Measurements from ENCODE around the gene CALML3.
"Not testable (repeated sequence)": the region's sequence is repeated elsewhere in the genome, so short reads cannot be mapped to it uniquely, and the experiment has no call there.

Gene CALML3

GRCh38 chr10:5524641-5525560 lies at the start of gene CALML3:
TSS of gene CALML3 (plus strand) at chr10:5524961. CDS start at chr10:5525086, 125 bp downstream.
- DNase-seq, result no peak

GRCh38 chr10:5475088-5475487 lies 49.7 kb upstream of the CALML3 start:
- DNase-seq, result not testable (repeated sequence)

- not testable (repeated sequence) for DNase-seq
Observed at GRCh38 chr10:5475974-5476807, 48.6 kb upstream of the CALML3 start.

- DNase-seq, result no peak
Observed at GRCh38 chr10:5476918-5477525, 47.7 kb upstream of the CALML3 start.

- DNase-seq, result no peak
Observed at GRCh38 chr10:5477948-5478693, 46.6 kb upstream of the CALML3 start.

- no peak for DNase-seq
Observed at GRCh38 chr10:5478694-5479305, 46.0 kb upstream of the CALML3 start.

GRCh38 chr10:5479481-5480161 lies 45.1 kb upstream of the CALML3 start:
- no peak for DNase-seq

- no peak for DNase-seq
Observed at GRCh38 chr10:5480162-5480941, 44.4 kb upstream of the CALML3 start.

- DNase-seq, result no peak
Observed at GRCh38 chr10:5481121-5481520, 43.6 kb upstream of the CALML3 start.

GRCh38 chr10:5482016-5482415 lies 42.7 kb upstream of the CALML3 start:
- DNase-seq, result no peak

- no peak for DNase-seq
Observed at GRCh38 chr10:5484205-5484604, 40.6 kb upstream of the CALML3 start.

GRCh38 chr10:5485290-5485689 lies 39.5 kb upstream of the CALML3 start:
- no peak for DNase-seq

- no peak for DNase-seq
Observed at GRCh38 chr10:5485948-5486852, 38.6 kb upstream of the CALML3 start.

GRCh38 chr10:5486853-5487235 lies 37.9 kb upstream of the CALML3 start:
- DNase-seq, result no peak

- no peak for DNase-seq
Observed at GRCh38 chr10:5488272-5489161, 36.2 kb upstream of the CALML3 start.

- DNase-seq, result no peak
Observed at GRCh38 chr10:5490032-5490431, 34.7 kb upstream of the CALML3 start.

- no peak for DNase-seq
Observed at GRCh38 chr10:5490698-5491464, 33.9 kb upstream of the CALML3 start.

- DNase-seq, result no peak
Observed at GRCh38 chr10:5491477-5491876, 33.3 kb upstream of the CALML3 start.
